ENCODE measurements around the gene MRC2. TPM values are rescaled to one million over a fixed set of nuclear protein-coding genes. Genes with fewer than 3 reads are reported as not detected.
"Not testable (repeated sequence)": the region's sequence is repeated elsewhere in the genome, so short reads cannot be mapped to it uniquely, and the experiment has no call there.

Gene MRC2, protein sequence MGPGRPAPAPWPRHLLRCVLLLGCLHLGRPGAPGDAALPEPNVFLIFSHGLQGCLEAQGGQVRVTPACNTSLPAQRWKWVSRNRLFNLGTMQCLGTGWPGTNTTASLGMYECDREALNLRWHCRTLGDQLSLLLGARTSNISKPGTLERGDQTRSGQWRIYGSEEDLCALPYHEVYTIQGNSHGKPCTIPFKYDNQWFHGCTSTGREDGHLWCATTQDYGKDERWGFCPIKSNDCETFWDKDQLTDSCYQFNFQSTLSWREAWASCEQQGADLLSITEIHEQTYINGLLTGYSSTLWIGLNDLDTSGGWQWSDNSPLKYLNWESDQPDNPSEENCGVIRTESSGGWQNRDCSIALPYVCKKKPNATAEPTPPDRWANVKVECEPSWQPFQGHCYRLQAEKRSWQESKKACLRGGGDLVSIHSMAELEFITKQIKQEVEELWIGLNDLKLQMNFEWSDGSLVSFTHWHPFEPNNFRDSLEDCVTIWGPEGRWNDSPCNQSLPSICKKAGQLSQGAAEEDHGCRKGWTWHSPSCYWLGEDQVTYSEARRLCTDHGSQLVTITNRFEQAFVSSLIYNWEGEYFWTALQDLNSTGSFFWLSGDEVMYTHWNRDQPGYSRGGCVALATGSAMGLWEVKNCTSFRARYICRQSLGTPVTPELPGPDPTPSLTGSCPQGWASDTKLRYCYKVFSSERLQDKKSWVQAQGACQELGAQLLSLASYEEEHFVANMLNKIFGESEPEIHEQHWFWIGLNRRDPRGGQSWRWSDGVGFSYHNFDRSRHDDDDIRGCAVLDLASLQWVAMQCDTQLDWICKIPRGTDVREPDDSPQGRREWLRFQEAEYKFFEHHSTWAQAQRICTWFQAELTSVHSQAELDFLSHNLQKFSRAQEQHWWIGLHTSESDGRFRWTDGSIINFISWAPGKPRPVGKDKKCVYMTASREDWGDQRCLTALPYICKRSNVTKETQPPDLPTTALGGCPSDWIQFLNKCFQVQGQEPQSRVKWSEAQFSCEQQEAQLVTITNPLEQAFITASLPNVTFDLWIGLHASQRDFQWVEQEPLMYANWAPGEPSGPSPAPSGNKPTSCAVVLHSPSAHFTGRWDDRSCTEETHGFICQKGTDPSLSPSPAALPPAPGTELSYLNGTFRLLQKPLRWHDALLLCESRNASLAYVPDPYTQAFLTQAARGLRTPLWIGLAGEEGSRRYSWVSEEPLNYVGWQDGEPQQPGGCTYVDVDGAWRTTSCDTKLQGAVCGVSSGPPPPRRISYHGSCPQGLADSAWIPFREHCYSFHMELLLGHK (N-terminal part only)
- total RNA-seq (2014; rRNA removed; shearing (Covaris generic)) = 66.2 and 86.4 TPM in 2 replicates

DNA sequence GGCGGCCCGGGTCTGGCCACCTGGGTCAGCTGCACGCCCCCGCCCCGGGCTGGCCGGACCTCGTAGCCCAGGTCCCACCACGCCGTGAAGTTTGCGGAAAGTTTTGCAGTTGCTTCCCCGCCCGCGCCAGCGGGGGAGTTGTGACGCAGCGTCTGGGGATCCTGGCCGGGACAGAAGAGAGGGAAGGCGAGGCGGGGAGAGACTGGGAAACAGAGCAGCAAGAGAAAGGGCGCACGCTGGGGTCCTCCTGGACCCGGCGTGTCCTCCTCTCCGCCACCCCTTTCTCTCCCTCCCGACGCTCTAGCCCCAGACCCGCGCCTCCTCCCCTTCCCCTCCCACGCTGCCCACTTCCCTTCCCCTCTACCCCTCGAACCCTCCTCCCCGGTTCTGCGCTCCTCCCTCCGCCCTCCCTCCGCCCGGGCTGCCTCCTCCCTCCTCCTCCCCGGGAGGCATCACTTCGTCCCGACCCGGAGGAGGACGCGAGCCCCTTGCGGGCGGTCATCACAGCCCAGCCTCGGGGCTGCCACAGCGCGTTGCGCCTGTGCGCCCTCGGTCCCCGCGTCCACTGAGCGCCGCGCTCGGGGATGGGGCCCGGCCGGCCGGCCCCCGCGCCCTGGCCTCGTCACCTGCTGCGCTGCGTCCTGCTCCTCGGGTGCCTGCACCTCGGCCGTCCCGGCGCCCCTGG, at the start of gene MRC2:
Gene MRC2, plus strand, starts transcription at position 452 of the 685 bp plus-strand sequence. Its CDS starts 133 bp downstream, at position 585.
- peak; percentile 84 for DNase-seq (ENCODE audit: low read depth)

- DNase-seq (ENCODE audit: low read depth) = no peak
Observed at GRCh38 chr17:62578757-62579487, 48.5 kb upstream of the MRC2 start.

DNA sequence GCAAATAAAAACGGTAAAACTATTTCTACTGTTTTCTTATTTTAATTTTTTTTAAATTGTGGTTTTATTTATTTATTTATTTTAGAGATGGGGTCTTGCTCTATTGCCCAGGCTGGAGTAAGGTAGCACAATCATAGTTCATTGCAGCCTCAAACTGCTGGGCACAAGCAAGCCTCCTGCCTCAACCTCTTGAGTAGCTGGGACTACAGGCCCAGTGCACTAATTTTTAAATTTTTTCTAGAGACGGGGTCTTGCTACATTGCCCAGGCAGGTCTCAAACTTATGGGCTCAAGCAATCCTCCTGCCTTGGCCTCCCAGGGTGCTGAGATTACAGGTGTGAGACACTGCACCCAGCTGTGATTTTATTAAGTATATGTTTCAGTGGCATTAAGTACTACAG, 46.5 kb upstream of the MRC2 start:
- DNase-seq (ENCODE audit: low read depth) = no peak

DNA sequence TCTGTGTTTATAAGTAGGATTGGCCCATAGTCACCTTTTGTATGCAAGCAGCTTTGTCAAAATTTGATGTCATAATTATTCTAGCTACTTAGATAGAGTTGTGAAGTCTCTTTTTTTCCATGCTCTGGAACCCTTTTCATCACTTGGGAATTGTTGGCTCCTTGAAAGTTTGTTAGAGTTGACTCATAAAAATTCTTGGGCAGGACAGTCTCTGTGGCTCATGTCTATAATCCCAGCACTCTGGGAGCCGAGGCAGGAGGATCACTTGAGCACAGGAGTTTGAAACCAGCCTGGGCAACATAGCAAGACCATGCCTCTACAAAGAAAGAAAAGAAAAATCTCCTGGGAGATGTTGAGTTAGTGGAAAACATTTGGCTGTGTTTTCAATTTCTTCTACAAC, 45.7 kb upstream of the MRC2 start:
- no peak for DNase-seq (ENCODE audit: low read depth)

GRCh38 chr17:62587554-62587953, 39.9 kb upstream of the MRC2 start:
- DNase-seq (ENCODE audit: low read depth) = no peak

DNA sequence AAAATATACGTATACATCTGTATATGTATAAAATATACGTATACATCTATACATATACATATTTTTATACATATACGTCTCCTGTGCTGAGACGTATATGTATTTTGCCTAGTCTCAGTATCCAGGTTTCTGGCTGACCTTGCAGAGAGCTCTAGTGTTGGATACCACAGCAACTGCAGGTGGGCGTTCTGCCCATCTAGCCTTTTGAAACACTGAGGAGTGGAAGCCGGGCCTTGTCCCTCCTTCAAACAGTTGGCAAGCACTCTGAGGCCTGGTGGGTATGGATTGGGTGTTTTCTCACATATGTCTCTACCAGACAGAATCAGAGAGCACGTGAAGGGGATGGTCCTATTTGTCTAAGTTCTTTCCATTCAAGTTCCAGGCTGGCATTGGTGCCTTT, 39.4 kb upstream of the MRC2 start:
- DNase-seq (ENCODE audit: low read depth) = no peak

DNA sequence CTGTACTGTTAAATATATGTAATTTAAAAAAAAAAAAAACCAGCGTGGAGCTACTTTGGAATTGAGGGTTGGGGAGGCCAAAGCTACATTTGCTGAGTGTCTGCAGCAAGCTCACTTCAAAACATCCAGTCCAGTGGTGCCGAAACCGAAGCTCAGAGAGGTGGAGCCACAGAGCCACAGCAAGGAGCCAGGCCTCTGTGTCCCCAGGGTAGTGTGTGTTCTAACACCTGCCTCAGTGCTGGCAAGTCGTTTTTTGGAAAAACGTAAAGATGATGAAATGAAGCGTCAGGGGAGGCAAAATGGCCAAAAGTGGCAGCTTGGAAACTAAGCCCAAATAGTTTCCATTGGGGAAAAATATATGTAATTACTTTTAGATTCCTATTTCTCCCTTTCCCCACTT, 36.1 kb upstream of the MRC2 start:
- no peak for DNase-seq (ENCODE audit: low read depth)

GRCh38 chr17:62591822-62592221, 35.6 kb upstream of the MRC2 start:
- not testable (repeated sequence) for DNase-seq (ENCODE audit: low read depth)

GRCh38 chr17:62592341-62593099, 35.0 kb upstream of the MRC2 start:
- DNase-seq (ENCODE audit: low read depth) = no peak

DNA sequence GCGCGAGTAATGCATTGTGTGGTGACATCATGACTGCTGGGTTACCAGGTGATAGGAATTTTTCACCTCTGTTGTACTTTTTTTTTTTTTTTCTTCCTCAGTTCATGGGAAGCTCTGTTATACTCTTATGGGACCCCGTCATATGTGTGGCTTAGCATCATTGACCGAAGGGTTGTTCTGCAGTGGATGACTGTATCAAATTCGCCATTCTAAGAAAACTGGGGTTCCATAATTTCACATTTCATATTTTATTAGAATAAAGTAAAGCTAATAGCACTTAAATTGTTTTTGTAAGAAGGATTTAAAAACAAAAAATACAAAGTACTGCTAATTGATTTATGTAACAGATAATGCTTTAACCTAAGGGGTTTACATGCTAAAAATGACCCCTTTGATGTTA, 32.0 kb upstream of the MRC2 start:
- DNase-seq (ENCODE audit: low read depth) = no peak

DNA sequence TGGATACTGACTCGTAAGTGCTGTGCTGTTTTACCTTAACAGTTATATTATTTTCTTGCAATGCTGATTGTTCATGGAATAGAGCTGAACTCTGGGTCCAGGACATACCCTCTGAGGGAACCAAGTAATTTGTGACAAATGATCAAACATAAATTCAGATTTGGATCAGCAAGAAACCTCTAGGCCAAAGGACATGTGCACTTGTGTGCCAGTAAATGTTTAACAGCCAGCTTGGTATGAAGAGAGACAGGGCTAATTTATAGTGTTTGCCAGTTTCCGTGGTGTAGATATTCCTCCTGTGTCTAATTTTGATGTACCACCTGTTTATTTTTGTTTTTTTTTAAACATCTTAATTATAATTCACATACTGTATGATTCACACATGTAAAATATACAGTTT, 30.8 kb upstream of the MRC2 start:
- no peak for DNase-seq (ENCODE audit: low read depth)

DNA sequence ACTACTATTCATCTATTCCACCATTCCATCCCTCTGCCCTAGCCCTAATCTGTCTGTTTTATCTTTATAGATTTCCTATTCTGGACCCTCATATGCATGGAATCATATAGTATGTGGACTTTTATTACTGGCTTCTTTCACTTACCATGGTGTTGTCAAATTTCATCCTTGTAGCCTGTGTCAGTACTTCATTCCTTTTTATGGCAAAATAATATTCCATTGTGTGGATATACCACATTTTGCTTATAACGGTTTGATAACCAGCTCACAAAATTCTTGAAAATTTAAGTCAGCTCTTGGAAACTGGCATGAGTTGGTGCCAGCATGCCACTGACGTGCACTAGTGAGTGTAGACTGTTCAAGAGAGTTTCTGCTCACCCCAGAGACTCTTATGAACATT, 30.3 kb upstream of the MRC2 start:
- DNase-seq (ENCODE audit: low read depth) = no peak

DNA sequence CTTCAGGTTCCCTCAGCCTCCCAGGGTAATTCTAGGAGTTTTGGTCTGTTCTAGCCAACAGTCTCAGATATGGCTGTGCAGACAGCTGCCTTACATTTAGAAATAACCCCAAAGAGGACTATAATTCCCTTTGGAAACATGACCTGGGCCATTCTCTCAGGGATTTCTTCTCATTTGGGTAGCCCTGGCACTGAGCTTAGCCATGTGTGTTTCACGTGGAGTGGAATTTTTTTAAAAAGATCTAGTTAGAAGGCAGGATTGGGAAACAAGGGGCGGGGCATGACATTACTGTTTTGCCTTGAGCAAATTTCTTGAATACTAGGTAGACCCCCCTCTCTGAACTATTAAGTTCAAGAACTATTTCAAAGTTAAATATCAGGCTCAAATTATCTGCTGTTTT, 29.6 kb upstream of the MRC2 start:
- no peak for DNase-seq (ENCODE audit: low read depth)

DNA sequence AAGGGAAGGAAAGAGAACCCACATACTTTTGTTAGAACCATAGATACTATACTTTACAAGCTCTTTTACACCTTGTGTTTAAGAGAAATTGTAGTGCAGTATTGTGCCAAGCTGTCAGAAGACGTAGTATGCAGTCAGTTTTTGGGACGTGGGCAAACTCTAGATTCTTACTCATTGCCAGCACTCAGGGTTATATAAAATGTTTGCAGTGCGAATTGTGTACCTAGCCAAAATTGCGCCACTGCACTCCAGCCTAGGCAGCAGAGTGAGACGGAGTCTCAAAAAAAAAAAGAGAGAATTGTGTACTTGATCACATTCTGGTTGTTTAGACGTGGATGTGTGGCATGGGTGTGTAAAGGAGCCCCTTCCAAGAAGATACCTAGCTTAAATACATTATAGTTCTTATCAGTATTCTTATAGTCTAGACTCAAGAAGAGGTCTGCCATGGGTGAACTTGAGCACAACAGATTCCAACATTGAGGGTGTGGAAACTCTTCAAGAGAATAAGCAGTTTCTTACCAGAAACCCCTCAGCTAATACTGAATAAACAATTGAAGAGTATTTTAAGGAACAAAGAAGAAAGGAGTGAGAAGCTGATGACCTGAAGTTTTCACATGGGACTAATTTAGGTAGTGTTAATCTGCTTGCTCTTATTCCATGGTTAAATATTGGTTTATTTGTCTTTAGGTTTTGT, 27.4 kb upstream of the MRC2 start:
- no peak for DNase-seq (ENCODE audit: low read depth)

- DNase-seq (ENCODE audit: low read depth) = no peak
Observed at GRCh38 chr17:62600805-62601204, 26.7 kb upstream of the MRC2 start.

DNA sequence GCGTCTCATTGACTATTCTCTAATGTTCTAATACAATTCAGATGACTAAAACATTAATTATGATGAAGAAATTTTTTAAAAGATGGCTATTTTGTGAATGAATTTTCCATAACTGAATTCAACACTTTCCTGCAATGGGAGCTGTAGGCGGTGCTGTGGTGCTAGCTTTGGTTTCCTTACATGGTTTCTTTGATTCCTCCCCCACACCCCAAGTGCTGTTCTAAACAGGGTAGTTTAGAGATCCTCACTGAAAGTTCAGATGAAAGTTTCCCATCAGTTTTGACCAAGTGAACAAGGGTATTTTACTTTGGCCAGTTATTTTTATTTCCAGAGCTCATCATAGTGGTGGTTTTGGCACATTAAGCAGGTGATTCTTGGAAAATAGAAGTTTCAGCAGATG, 26.0 kb upstream of the MRC2 start:
- no peak for DNase-seq (ENCODE audit: low read depth)

DNA sequence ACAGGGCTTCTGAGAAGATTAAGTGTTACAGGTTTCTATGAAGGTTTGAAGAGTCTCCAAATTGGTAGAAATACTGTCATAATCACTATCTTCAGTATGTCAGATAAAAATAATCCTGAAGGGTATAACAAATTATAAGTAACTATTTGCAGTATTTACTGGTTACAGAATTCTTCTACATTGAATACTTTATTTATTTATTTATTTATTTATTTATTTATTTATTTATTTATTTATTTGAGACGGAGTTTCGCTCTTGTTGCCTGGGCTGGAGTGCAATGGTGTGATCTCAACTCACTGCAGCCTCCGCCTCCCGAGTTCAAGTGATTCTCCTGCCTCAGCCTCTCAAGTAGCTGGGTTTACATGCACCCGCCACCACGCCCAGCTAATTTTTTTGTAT, 23.7 kb upstream of the MRC2 start:
- not testable (repeated sequence) for DNase-seq (ENCODE audit: low read depth)

- DNase-seq (ENCODE audit: low read depth) = no peak
Observed at GRCh38 chr17:62605588-62605987, 21.9 kb upstream of the MRC2 start.

DNA sequence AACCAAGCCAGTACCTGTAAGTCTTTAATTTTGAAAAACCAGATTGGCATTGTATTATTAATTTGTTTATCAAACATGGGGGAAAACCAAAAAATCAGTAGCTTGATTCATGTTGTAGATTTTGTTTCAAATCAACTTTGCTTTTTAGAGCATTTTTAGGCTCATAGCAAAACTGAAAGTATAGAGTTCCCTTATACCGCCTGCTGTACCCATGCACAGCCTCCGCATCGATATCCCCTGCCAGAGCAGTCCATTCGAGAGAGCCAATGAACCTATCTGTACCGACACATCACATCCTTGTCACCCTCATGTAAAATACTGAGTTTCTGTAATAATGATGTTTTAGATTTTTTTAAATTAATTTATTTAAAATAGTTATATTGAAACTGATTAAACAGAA, 16.2 kb upstream of the MRC2 start:
- no peak for DNase-seq (ENCODE audit: low read depth)
